GM19438 (cell line): ENCODE results near the gene ARSI.

ENCODE experiments used
- ATAC-seq: cut with Tn5 transposase; IDR thresholded peaks from one replicate; pipeline ENCODE4 v1.9.1; 2021; ENCODE audit warnings: low read depth; ENCODE audit not compliant: unreplicated experiment

Gene ARSI

GRCh38 chr5:150295172-150295634 lies 7.5 kb downstream of the ARSI start:
- no peak for ATAC-seq

GRCh38 chr5:150294551-150295071 lies 8.1 kb downstream of the ARSI start:
- no peak for ATAC-seq

- no peak for ATAC-seq
These were observed 9.4 kb downstream of the ARSI start for GRCh38 chr5:150293091-150293941.

GRCh38 chr5:150291388-150292385 lies 11.0 kb downstream of the ARSI start:
- ATAC-seq = no peak

GRCh38 chr5:150289551-150290390 lies 12.9 kb downstream of the ARSI start, which contains the start of gene CAMK2A:
TSS of gene CAMK2A (minus strand) at chr5:150289773. CDS start at chr5:150289625, 148 bp downstream.
- ATAC-seq = no peak

GRCh38 chr5:150288791-150289190 lies 13.9 kb downstream of the ARSI start:
- no peak for ATAC-seq

- no peak for ATAC-seq
These were observed 14.3 kb downstream of the ARSI start for GRCh38 chr5:150288361-150288760.

- no peak for ATAC-seq
These were observed 15.9 kb downstream of the ARSI start for GRCh38 chr5:150286820-150287219.

- no peak for ATAC-seq
These were observed 17.6 kb downstream of the ARSI start for GRCh38 chr5:150285114-150285513.

- no peak for ATAC-seq
These were observed 18.4 kb downstream of the ARSI start for GRCh38 chr5:150284311-150284710.

GRCh38 chr5:150283904-150284303 lies 18.8 kb downstream of the ARSI start:
- ATAC-seq = no peak

- no peak for ATAC-seq
These were observed 20.7 kb downstream of the ARSI start for GRCh38 chr5:150281987-150282386.

- no peak for ATAC-seq
These were observed 23.2 kb downstream of the ARSI start for GRCh38 chr5:150279330-150280020.

- no peak for ATAC-seq
These were observed 23.8 kb downstream of the ARSI start for GRCh38 chr5:150278916-150279315.

- ATAC-seq = no peak
These were observed 24.5 kb downstream of the ARSI start for GRCh38 chr5:150278046-150278730.

- no peak for ATAC-seq
These were observed 25.7 kb downstream of the ARSI start for GRCh38 chr5:150277043-150277442.

- no peak for ATAC-seq
These were observed 27.9 kb downstream of the ARSI start for GRCh38 chr5:150274811-150275210.

GRCh38 chr5:150272531-150272930 lies 30.2 kb downstream of the ARSI start:
- no peak for ATAC-seq

GRCh38 chr5:150271923-150272322 lies 30.8 kb downstream of the ARSI start:
- no peak for ATAC-seq
